B cell (primary cell): ENCODE data around the gene PIH1D1. TPM values are rescaled to one million over a fixed set of nuclear protein-coding genes. Genes with fewer than 3 reads are reported as not detected.

Source experiments
- ATAC-seq: fragments of 200-7000 bp; cut with Tn5 transposase; one replicate; pipeline ENCODE4 v1.10.0; 2021; ENCODE audit warnings: low read depth, mild to moderate bottlenecking, moderate number of reproducible peaks, moderate library complexity
- CTCF ChIA-PET: fragments of 350-600 bp; sonication (Branson Sonifier 250); formaldehyde crosslinking; loops from one replicate; lab custom pipeline; 2021; ENCODE audit warnings: antibody characterized with exemption, inconsistent platforms; lab: Charles Lee
- POLR2A ChIA-PET: fragments of 350-600 bp; sonication (Branson Sonifier 250); formaldehyde crosslinking; loops from one replicate; lab custom pipeline; 2021; ENCODE audit warnings: antibody characterized with exemption; lab: Charles Lee
- DNase-seq: peaks from one replicate; pipeline ENCODE4 v3.0.0; 2013
- H2AFZ ChIP-seq: 2 replicates; pipeline ENCODE4 v1.6.1; 2012; ENCODE audit warnings: mild to moderate bottlenecking, low read depth, low read length; ENCODE audit not compliant: insufficient read depth, poor library complexity, severe bottlenecking
- H3K27ac ChIP-seq, 2 donors: 1 replicate in 1 of 2; 2 replicates in 1 of 2; pipeline ENCODE4 v1.5.1; 2012 to 2013; ENCODE audit warnings: low read length in 2 of 2, mild to moderate bottlenecking in 2 of 2, moderate library complexity in 1 of 2
- H3K27me3 ChIP-seq, 4 experiments: fragments of 200-600 bp in 1 of 4; sonication (generic) in 1 of 4; replicated peaks in 1 of 4; 1 replicate in 2 of 4; 2 replicates in 2 of 4; pipeline versions ENCODE4 v1.6.1 to v1.7.0; 2013 to 2016; ENCODE audit warnings: low read length in 3 of 4, mild to moderate bottlenecking in 2 of 4, mixed read lengths in 1 of 4, moderate library complexity in 1 of 4; ENCODE audit not compliant: insufficient read depth in 4 of 4, control insufficient read depth in 3 of 4; ENCODE audit errors: control extremely low read depth in 1 of 4
- H3K36me3 ChIP-seq, 2 experiments: replicated peaks in 1 of 2; 1 replicate in 1 of 2; 2 replicates in 1 of 2; pipeline versions ENCODE4 v1.6.1 to v1.7.1; 2013; ENCODE audit warnings: low read length in 1 of 2; ENCODE audit not compliant: insufficient read depth in 2 of 2, control insufficient read depth in 1 of 2; ENCODE audit errors: control extremely low read depth in 1 of 2, extremely low read depth in 1 of 2
- H3K4me1 ChIP-seq, 2 donors: fragments of 200-600 bp in 1 of 2; sonication (generic) in 1 of 2; 1 replicate in 1 of 2; 2 replicates in 1 of 2; pipeline versions ENCODE4 v1.5.1 to v1.6.1; 2013 to 2017; ENCODE audit warnings: low read length in 2 of 2; ENCODE audit not compliant: control insufficient read depth in 2 of 2, insufficient read depth in 2 of 2
- H3K4me2 ChIP-seq: replicated peaks from 2 replicates; pipeline ENCODE3; 2012; ENCODE audit warnings: mild to moderate bottlenecking, low read depth, low read length; ENCODE audit not compliant: poor library complexity, severe bottlenecking
- H3K4me3 ChIP-seq, 5 experiments: fragments of 200-600 bp in 1 of 5; sonication (generic) in 1 of 5; 1 replicate in 3 of 5; 2 replicates in 2 of 5; pipeline versions ENCODE4 v1.5.1 to v1.7.0; 2011 to 2016; ENCODE audit warnings: low read length in 4 of 5, mild to moderate bottlenecking in 4 of 5, low read depth in 2 of 5, control low read depth in 1 of 5, moderate library complexity in 1 of 5; ENCODE audit not compliant: insufficient read depth in 1 of 5; ENCODE audit errors: control extremely low read depth in 1 of 5, extremely low read depth in 1 of 5
- H3K79me2 ChIP-seq: fragments of 200-600 bp; sonication (generic); one replicate; pipeline ENCODE4 v1.6.0; 2016; ENCODE audit warnings: low read length; ENCODE audit not compliant: control insufficient read depth, insufficient read depth
- H3K9ac ChIP-seq: fragments of 200-600 bp; sonication (generic); 2 replicates; pipeline ENCODE4 v1.6.1; 2017; ENCODE audit warnings: mild to moderate bottlenecking, low read length, moderate library complexity
- H3K9me3 ChIP-seq, 3 donors: one replicate each; pipeline versions ENCODE4 v1.6.1 to v1.7.1; 2013; ENCODE audit warnings: low read length in 2 of 3; ENCODE audit not compliant: control insufficient read depth in 2 of 3, insufficient read depth in 1 of 3; ENCODE audit errors: control extremely low read depth in 1 of 3
- H4K20me1 ChIP-seq: 2 replicates; pipeline ENCODE4 v1.6.0; 2012; ENCODE audit warnings: mild to moderate bottlenecking, low read length; ENCODE audit not compliant: insufficient read depth, control insufficient read depth, poor library complexity, severe bottlenecking
- H3K27ac Mint-ChIP-seq: one replicate; pipeline ENCODE4 v1.8.0; 2021; ENCODE audit warnings: mixed read lengths
- H3K27me3 Mint-ChIP-seq: one replicate; pipeline ENCODE4 v1.8.0; 2021; ENCODE audit warnings: mixed read lengths
- H3K4me1 Mint-ChIP-seq: one replicate; pipeline ENCODE4 v1.8.0; 2021; ENCODE audit warnings: mixed read lengths
- H3K4me3 Mint-ChIP-seq: one replicate; pipeline ENCODE4 v1.8.0; 2021; ENCODE audit warnings: mixed read lengths
- H3K9me3 Mint-ChIP-seq: one replicate; pipeline ENCODE4 v1.8.0; 2022; ENCODE audit warnings: mixed read lengths; ENCODE audit not compliant: insufficient read depth
- CTCF ChIP-seq: fragments of 200-600 bp; IDR thresholded peaks from one replicate; pipeline ENCODE4 v1.8.0; 2022; ENCODE audit warnings: antibody characterized with exemption, mild to moderate bottlenecking
- EZH2 ChIP-seq: IDR thresholded peaks from 2 replicates; pipeline ENCODE4 v1.6.1; 2012; ENCODE audit warnings: borderline replicate concordance, low read depth, mild to moderate bottlenecking, moderate library complexity, low read length; ENCODE audit not compliant: insufficient read depth, poor library complexity, severe bottlenecking
- WGBS: methylation state at CpG from one replicate; pipeline ENCODE4 v1.1.5; 2013; ENCODE audit warnings: missing lambda C conversion rate; ENCODE audit not compliant: insufficient coverage; 5-methylcytosine and 5-hydroxymethylcytosine counted together
- intact Hi-C: fragments of 100-400 bp; cut with micrococcal nuclease; formaldehyde crosslinking; loops from one replicate; pipeline ENCODE4 v1.10.0; 2022
- polyA plus RNA-seq: library from polyadenylated mRNA; depleted of rRNA; stranded (reverse); fragments of >200 nt; gene quantifications from 2 replicates; pipeline ENCODE4 v1.2.3, GENCODE V29; 2012
- total RNA-seq, 2 donors: library from RNA; stranded (reverse); fragments of 120-200 nt in 1 of 2; gene quantifications; 1 replicate in 1 of 2; 2 replicates in 1 of 2; pipeline versions ENCODE4 v1.2.3 to v1.2.4, GENCODE V29; 2013 to 2022

PIH1D1 gene
- total and polyA plus RNA-seq, 2 donors (not counting 1 experiment from before 2014, with no cell fraction given) = 158 to 184 TPM

GRCh38 chr19:49465371-49465770 is 13.8 kb upstream of the PIH1D1 start:
- Histone ChIP-seq H3K9ac (no peak overlapping the region), H3K4me1 (peaks cover 18 to 25% of the 10 kb centered on the region in 2 donors), H4K20me1 (peaks cover 6% of the 10 kb centered on the region), H3K79me2 (peaks cover 6% of the 10 kb centered on the region), H2AFZ (no peak overlapping the region), H3K4me3 (no peak overlapping the region), H3K9me3 (peaks cover 0 to 17% (median 0%) of the 10 kb centered on the region in 3 donors), H3K4me2 (no peak overlapping the region), H3K36me3 (peaks cover 0 to 43% of the 10 kb centered on the region in 2 experiments), H3K27me3 (no peaks in the 10 kb centered on the region), H3K27ac (peak overlapping the region; percentile 6 to 50)
- no peak for TF ChIP-seq CTCF
- no peak for TF ChIP-seq EZH2
- Mint-ChIP-seq H3K4me1 (peaks cover 18% of the 10 kb centered on the region), H3K9me3 (no peaks in the 10 kb centered on the region), H3K4me3 (no peak overlapping the region), H3K27ac (peak overlapping the region; percentile 37), H3K27me3 (no peaks in the 10 kb centered on the region)
- POLR2A ChIA-PET = interaction anchor here (0.5 to 1.7 kb wide), 3 partner anchors 11 to 14 kb away, joined by 3 to 7 read pairs (median 3); partner anchors contain the start of gene ALDH16A1
- DNase-seq (no peak), ATAC-seq (no peak)
- 96% methylated on average over 3 of the region's 3 CpGs for WGBS
- CTCF ChIA-PET = interaction anchor here (1.4 kb wide), 1 partner anchor 13 kb away, joined by 4 read pairs; the partner anchor contains the start of gene PIH1D1
- intact Hi-C loops = no loop called here

DNA sequence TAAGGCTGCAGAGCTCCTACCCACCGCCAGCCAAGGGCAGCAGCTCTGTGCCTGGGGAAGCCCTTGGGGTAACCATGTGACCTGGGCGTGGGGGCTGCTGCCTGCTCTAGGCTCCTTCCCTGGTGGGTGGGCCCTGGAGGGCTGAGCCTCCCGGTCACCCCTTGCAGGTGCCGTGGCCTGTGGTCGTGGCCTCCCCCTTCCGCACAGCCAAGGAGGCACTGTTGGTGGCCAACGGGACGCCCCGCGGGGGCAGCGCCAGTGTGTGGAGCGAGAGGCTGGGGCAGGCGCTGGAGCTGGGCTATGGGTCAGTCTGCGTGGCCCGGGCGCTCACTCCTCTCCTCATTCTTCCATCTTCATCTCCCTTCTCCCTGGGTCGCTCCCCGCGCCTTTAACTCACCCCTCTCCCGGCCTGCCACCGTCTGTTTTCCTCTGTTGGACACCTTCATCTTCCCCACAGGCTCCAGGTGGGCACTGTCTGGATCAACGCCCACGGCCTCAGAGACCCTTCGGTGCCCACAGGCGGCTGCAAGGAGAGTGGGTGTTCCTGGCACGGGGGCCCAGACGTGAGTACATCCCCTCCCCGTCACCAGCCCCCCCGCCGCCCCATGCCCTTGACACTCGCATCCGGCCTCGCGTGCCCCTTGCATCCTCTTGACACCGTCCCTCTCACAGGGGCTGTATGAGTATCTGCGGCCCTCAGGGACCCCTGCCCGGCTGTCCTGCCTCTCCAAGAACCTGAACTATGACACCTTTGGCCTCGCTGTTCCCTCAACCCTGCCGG is 12.5 kb upstream of the PIH1D1 start:
- Histone ChIP-seq H3K9me3 (peaks cover 0 to 5% (median 0%) of the 10 kb centered on the region in 3 donors), H3K4me2 (no peak overlapping the region), H2AFZ (no peak overlapping the region), H4K20me1 (peaks cover 19% of the 10 kb centered on the region), H3K9ac (no peak overlapping the region), H3K27me3 (no peaks in the 10 kb centered on the region), H3K79me2 (peaks cover 17% of the 10 kb centered on the region), H3K27ac (no peak overlapping the region), H3K4me3 (no peak overlapping the region), H3K4me1 (peaks cover 9 to 12% of the 10 kb centered on the region in 2 donors), H3K36me3 (peaks cover 0 to 55% of the 10 kb centered on the region in 2 experiments)
- Mint-ChIP-seq H3K27me3 (no peaks in the 10 kb centered on the region), H3K27ac (no peak overlapping the region), H3K9me3 (no peaks in the 10 kb centered on the region), H3K4me3 (no peak overlapping the region), H3K4me1 (peaks cover 10% of the 10 kb centered on the region)
- TF ChIP-seq CTCF = no peak
- TF ChIP-seq EZH2 = no peak
- DNase-seq (no peak), ATAC-seq (no peak)
- ChIA-PET POLR2A (no interaction called here), CTCF (no interaction called here)
- intact Hi-C loops = no loop called here
- WGBS = 97% methylated on average over 35 of the region's 39 CpGs
